HG02973 (cell line): ENCODE data around the gene SLC35G4.
"Not testable (repeated sequence)": the region's sequence is repeated elsewhere in the genome, so short reads cannot be mapped to it uniquely, and the experiment has no call there.

Experiments used
- ATAC-seq: cut with Tn5 transposase; IDR thresholded peaks from one replicate; pipeline ENCODE4 v1.9.1; 2021; ENCODE audit warnings: moderate library complexity; ENCODE audit not compliant: unreplicated experiment

Gene SLC35G4

GRCh38 chr18:11613073-11613472 lies 3.7 kb downstream of the SLC35G4 start:
- not testable (repeated sequence) for ATAC-seq

DNA sequence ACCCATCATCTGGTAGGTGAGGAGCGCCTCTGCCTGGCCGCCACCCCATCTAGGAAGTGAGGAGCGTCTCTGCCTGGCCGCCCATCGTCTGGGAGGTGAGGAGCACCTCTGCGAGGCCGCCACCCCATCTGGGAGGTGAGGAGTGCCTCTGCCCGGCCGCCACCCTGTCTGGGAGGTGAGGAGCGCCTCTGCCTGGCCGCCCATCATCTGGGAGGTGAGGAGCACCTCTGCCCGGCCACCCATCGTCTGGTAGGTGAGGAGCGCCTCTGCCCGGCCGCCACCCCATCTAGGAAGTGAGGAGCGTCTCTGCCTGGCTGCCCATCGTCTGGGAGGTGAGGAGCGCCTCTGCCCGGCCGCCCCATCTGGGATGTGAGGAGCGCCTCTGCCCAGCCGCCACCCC lies 4.2 kb downstream of the SLC35G4 start:
- not testable (repeated sequence) for ATAC-seq

- ATAC-seq: not testable (repeated sequence)
Observed at GRCh38 chr18:11614042-11614441, 4.6 kb downstream of the SLC35G4 start.

GRCh38 chr18:11614981-11615380 lies 5.6 kb downstream of the SLC35G4 start:
- ATAC-seq: not testable (repeated sequence)

GRCh38 chr18:11647310-11647709 lies 37.9 kb downstream of the SLC35G4 start:
- ATAC-seq: not testable (repeated sequence)

- not testable (repeated sequence) for ATAC-seq
Observed at GRCh38 chr18:11647804-11648203, 38.4 kb downstream of the SLC35G4 start.

- ATAC-seq: no peak
Observed at GRCh38 chr18:11649839-11650238, 40.4 kb downstream of the SLC35G4 start.

- no peak for ATAC-seq
Observed at GRCh38 chr18:11651899-11652298, 42.5 kb downstream of the SLC35G4 start.

- no peak for ATAC-seq
Observed at GRCh38 chr18:11653521-11653920, 44.1 kb downstream of the SLC35G4 start.

DNA sequence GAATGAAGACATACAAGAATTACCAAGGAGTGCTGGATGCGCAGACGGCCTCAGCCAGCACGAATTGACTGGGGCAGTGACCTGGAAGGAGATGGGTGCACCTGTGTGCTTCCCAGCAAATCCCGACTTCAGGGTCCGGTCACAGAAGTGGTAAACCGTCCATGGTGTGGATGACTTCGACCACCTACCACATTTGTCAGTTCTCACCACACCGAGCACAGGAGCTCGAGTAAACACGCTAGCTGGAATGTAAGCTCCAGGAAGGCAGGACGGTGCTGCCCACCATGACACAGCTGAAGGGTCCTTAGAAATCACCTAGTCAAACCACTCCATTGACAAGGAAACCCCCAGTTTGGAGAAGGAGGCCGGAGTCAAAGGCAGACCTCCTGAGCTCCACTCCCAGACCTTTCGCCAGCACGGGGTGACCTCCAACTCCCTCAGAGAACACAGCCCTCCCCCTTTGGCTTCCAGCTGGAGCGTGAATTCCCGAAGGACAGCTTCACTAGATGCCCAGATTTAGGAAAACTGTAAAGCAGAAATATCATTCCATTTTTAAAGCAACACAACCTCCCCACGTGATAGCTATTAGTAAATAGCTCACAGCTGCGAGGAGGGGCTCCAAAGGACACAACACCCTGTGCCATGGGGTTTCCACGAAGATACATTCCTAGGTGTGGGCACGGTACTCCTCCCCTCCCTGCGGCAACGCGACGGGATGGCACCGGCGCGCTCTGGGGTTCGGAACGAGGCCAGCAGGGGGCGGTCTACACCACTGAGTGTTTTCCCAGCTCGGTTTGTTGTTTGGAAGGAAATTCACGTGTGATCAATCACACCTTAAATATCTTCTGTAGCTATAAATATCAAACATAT lies 45.6 kb downstream of the SLC35G4 start:
- no peak for ATAC-seq

GRCh38 chr18:11655606-11655932 lies 46.2 kb downstream of the SLC35G4 start:
- ATAC-seq: no peak

GRCh38 chr18:11657152-11657551 lies 47.8 kb downstream of the SLC35G4 start:
- no peak for ATAC-seq

GRCh38 chr18:11657554-11657953 lies 48.2 kb downstream of the SLC35G4 start:
- no peak for ATAC-seq

DNA sequence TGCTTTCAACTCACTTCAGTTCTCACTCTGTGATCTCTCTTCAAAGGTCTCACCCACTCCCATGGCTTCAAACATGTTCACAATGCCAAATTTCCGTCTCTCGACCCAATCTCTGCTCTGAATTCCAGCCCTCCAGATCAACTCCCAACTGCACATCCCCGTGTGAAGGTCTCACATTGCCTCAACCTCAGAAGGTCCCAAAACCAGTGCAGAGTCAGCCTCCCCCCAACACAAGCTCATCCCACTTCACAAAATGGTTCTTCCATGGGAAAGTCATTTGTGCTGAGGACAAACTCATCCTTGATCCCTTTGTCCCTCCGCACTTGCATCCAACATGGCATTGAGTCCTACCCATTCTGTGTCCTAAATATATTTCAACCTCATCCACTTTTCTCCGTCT lies 48.6 kb downstream of the SLC35G4 start:
- ATAC-seq: no peak

GRCh38 chr18:11658989-11659388 lies 49.6 kb downstream of the SLC35G4 start:
- ATAC-seq: no peak
